H1 (cell line): ENCODE measurements around the gene ANKS1B. TPM values are rescaled to one million over a fixed set of nuclear protein-coding genes. Genes with fewer than 3 reads are reported as not detected.

ENCODE experiments used
- CHD7 ChIP-seq: fragments of 300-600 bp; sonication (generic); IDR thresholded peaks from 2 replicates; pipeline ENCODE4 v1.7.1; 2012; ENCODE audit warnings: low read length, moderate library complexity, mild to moderate bottlenecking, inconsistent platforms; ENCODE audit not compliant: insufficient replicate concordance
- GABPA ChIP-seq: IDR thresholded peaks from 2 replicates; pipeline ENCODE4 v1.6.1; 2011; ENCODE audit warnings: mild to moderate bottlenecking, low read length, moderate library complexity, borderline replicate concordance; ENCODE audit not compliant: insufficient read depth
- NRF1 ChIP-seq: IDR thresholded peaks from 2 replicates; pipeline ENCODE4 v1.6.1; 2011; ENCODE audit warnings: mild to moderate bottlenecking, low read depth, low read length, improper control_type of control experiment
- POLR2AphosphoS5 ChIP-seq: IDR thresholded peaks from 2 replicates; pipeline ENCODE4 v1.6.1; 2011; ENCODE audit warnings: low read depth, low read length
- SAP30 ChIP-seq: fragments of 300-600 bp; sonication (generic); IDR thresholded peaks from 2 replicates; pipeline ENCODE4 v1.7.1; 2012; ENCODE audit warnings: low read length, moderate library complexity, mild to moderate bottlenecking, inconsistent platforms; ENCODE audit not compliant: insufficient read depth, insufficient replicate concordance
- SRF ChIP-seq: IDR thresholded peaks from 2 replicates; pipeline ENCODE4 v1.6.1; 2011; ENCODE audit warnings: mild to moderate bottlenecking, low read depth, low read length, moderate library complexity
- polyA plus RNA-seq, 7 experiments: library from polyadenylated mRNA; depleted of rRNA in 3 of 7; stranded (reverse) in 5 of 7; unstranded in 2 of 7; fragments of >200 nt in 5 of 7; fragments of 200-250 nt in 2 of 7; gene quantifications; 1 replicate in 5 of 7; 2 replicates in 1 of 7; 4 replicates in 1 of 7; pipeline versions ENCODE4 v1.2.1 to v1.2.3, GENCODE V29; 2011 to 2013; ENCODE audit warnings: missing spikeins in 2 of 7, mixed read lengths in 2 of 7
- total RNA-seq: library from RNA; stranded (reverse); fragmentation: NEBNext Ultra II Directional; extraction: Animal tissue kit (Norgen Biotek cat#: 25700); gene quantifications from 2 replicates; pipeline ENCODE4 v1.2.1, GENCODE V29; 2021
- TF ChIP-seq, protein P1 (sequence below): IDR thresholded peaks from 2 replicates; pipeline ENCODE4 v1.6.1; 2012; ENCODE audit warnings: low read length, inconsistent platforms

ANKS1B gene
- total and polyA plus RNA-seq, 2 of the 8 experiments (the other 6 are each of a cell fraction or from before 2014, with no cell fraction given), result 2.7 to 6.1 TPM

- TF ChIP-seq SAP30, result no peak
- TF ChIP-seq NRF1, result no peak
- TF ChIP-seq SRF, result no peak
- no peak for TF ChIP-seq CHD7
- TF ChIP-seq GABPA, result no peak
- TF ChIP-seq, protein P1, sequence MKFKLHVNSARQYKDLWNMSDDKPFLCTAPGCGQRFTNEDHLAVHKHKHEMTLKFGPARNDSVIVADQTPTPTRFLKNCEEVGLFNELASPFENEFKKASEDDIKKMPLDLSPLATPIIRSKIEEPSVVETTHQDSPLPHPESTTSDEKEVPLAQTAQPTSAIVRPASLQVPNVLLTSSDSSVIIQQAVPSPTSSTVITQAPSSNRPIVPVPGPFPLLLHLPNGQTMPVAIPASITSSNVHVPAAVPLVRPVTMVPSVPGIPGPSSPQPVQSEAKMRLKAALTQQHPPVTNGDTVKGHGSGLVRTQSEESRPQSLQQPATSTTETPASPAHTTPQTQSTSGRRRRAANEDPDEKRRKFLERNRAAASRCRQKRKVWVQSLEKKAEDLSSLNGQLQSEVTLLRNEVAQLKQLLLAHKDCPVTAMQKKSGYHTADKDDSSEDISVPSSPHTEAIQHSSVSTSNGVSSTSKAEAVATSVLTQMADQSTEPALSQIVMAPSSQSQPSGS, result no peak
- no peak for TF ChIP-seq POLR2AphosphoS5
Measured at GRCh38 chr12:98738539-98738938, 1246.2 kb downstream of the ANKS1B start (continued).
